Coronary artery (tissue), 2 donors: ENCODE data around the gene GRIP1.

ENCODE experiments used
- DNase-seq: peaks from one replicate; pipeline ENCODE4 v3.0.0-alpha.2; 2017; ENCODE audit warnings: low spot score
- H3K27ac ChIP-seq, 2 donors: fragments of 200-600 bp; sonication (generic); one replicate each; pipeline ENCODE4 v1.5.1; 2016 to 2019
- H3K4me3 ChIP-seq: fragments of 200-600 bp; sonication (generic); 2 replicates; pipeline ENCODE4 v1.5.1; 2016; ENCODE audit warnings: mild to moderate bottlenecking, moderate library complexity
- CTCF ChIP-seq: fragments of 200-600 bp; sonication (generic); IDR thresholded peaks from one replicate; pipeline ENCODE4 v1.5.1; 2019; ENCODE audit warnings: antibody characterized with exemption

Gene GRIP1

GRCh38 chr12:66664076-66664475, 14.8 kb downstream of the GRIP1 start:
- Histone ChIP-seq H3K4me3 (no peak overlapping the region), H3K27ac (no peak overlapping the region)
- TF ChIP-seq CTCF, result no peak
- DNase-seq, result no peak

GRCh38 chr12:66663611-66664010, 15.3 kb downstream of the GRIP1 start:
- no peak for TF ChIP-seq CTCF
- DNase-seq, result no peak
- Histone ChIP-seq H3K4me3 (no peak overlapping the region), H3K27ac (no peak overlapping the region)

- Histone ChIP-seq H3K4me3 (no peak overlapping the region), H3K27ac (no peak overlapping the region)
- TF ChIP-seq CTCF, result no peak
- no peak for DNase-seq
Measured at GRCh38 chr12:66662729-66663128, 16.1 kb downstream of the GRIP1 start.

GRCh38 chr12:66662179-66662578, 16.7 kb downstream of the GRIP1 start:
- DNase-seq, result no peak
- TF ChIP-seq CTCF, result no peak
- Histone ChIP-seq H3K4me3 (no peak overlapping the region), H3K27ac (no peak overlapping the region)

- Histone ChIP-seq H3K27ac (no peak overlapping the region), H3K4me3 (no peak overlapping the region)
- no peak for DNase-seq
- no peak for TF ChIP-seq CTCF
Measured at GRCh38 chr12:66661357-66661756, 17.5 kb downstream of the GRIP1 start.

- Histone ChIP-seq H3K4me3 (no peak overlapping the region), H3K27ac (no peak overlapping the region)
- DNase-seq, result no peak
- no peak for TF ChIP-seq CTCF
Measured at GRCh38 chr12:66653796-66654195, 25.1 kb downstream of the GRIP1 start.

- no peak overlapping the region for H3K4me3 ChIP-seq
Measured at GRCh38 chr12:66648033-66648735, 30.7 kb downstream of the GRIP1 start.

More at GRCh38 chr12:66648033-66648735, 30.7 kb downstream of the GRIP1 start:
- no peak overlapping the region for H3K27ac ChIP-seq
- no peak for DNase-seq
- no peak for TF ChIP-seq CTCF
